Measurements from ENCODE around the gene ANKRD18A. TPM values are rescaled to one million over a fixed set of nuclear protein-coding genes. Genes with fewer than 3 reads are reported as not detected.

ANKRD18A gene
- total and polyA plus RNA-seq, 2 of the 8 experiments (the other 6 are each of a cell fraction or from before 2014, with no cell fraction given) = 0.68 to 4.0 TPM

DNA sequence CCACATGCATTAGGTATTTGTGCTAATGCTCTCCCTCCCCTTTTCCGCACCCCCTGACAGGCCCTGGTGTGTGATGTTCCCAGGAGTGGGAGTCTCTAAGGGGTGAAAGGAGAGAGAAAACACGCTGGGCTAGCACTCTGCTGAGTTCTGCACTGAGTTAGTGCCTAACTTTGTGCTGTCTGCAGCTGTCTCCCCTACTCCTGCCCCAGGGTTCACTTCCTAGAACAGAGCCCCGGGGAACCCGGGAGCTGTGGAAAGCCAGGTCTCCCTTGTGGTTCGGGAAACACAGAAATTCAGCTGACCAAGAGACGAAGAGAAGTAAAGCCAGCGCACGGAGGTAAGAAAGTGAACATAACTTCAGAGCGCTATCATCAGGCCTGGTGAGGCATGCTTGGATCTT lies 20.7 kb upstream of the ANKRD18A start:
- H4K5ac ChIP-seq (ENCODE audit: insufficient read length, low read depth, low read length) = no peak overlapping the region
- TF ChIP-seq KDM4A (IDR thresholded peaks at IDR 0.05; ENCODE audit: low read depth, low read length, severe bottlenecking) (no peak), YY1 (IDR thresholded peaks at IDR 0.05; ENCODE audit: low read depth, low read length) (no peak), NANOG (IDR thresholded peaks at IDR 0.05; ENCODE audit: insufficient read depth, low read depth, low read length, poor library complexity, severe bottlenecking) (no peak), CREB1 (IDR thresholded peaks at IDR 0.05) (no peak), MAFK (IDR thresholded peaks at IDR 0.05; ENCODE audit: low read depth, low read length) (no peak), CHD1 (IDR thresholded peaks at IDR 0.05; ENCODE audit: low read depth, low read length) (no peak)

More for the DNA sequence above, 20.7 kb upstream of the ANKRD18A start:
- Histone ChIP-seq H3K79me1 (ENCODE audit: low read depth, low read length) (no peaks in the 10 kb centered on the region), H3K27me3 (replicated peaks in 1 of 4; ENCODE audit: control insufficient read depth in 3 of 4, extremely low read depth in 1 of 4, insufficient read depth in 3 of 4, low read length in 3 of 4) (no peaks in the 10 kb centered on the region), H3K56ac (replicated peaks; ENCODE audit: insufficient read length, low read depth, low read length) (no peak overlapping the region), H3K4me1 (replicated peaks in 1 of 4; ENCODE audit: control insufficient read depth in 3 of 4, insufficient read depth in 4 of 4, low read length in 3 of 4) (peaks cover 3 to 6% (median 4%) of the 10 kb centered on the region in 4 experiments; a peak in 5 of 7 replicates), H3K4me2 (ENCODE audit: insufficient read depth in 1 of 2, low read depth in 2 of 2, low read length in 2 of 2) (no peak overlapping the region), H4K91ac (replicated peaks; ENCODE audit: insufficient read length, low read length) (no peak overlapping the region), H2AFZ (ENCODE audit: low read length) (no peak overlapping the region), H3K23me2 (ENCODE audit: low read depth, low read length) (no peaks in the 10 kb centered on the region), H4K8ac (ENCODE audit: extremely low read depth, insufficient read depth, low read length) (peak overlapping the region; percentile 3; the same call in 1 of the 2 replicates), H3K14ac (ENCODE audit: insufficient read length) (no peak overlapping the region), H3K9ac (replicated peaks in 1 of 4; ENCODE audit: extremely low read depth in 1 of 4, low read depth in 3 of 4, low read length in 3 of 4) (no peak overlapping the region), H2BK5ac (ENCODE audit: low read depth, low read length) (no peak overlapping the region), H3K4ac (replicated peaks; ENCODE audit: insufficient read length, low read depth, low read length) (no peak overlapping the region), H2BK120ac (replicated peaks; ENCODE audit: low read depth, low read length) (no peak overlapping the region), H3K18ac (ENCODE audit: extremely low read depth, low read length) (no peak overlapping the region), H3K9me3 (ENCODE audit: insufficient read depth in 2 of 2, low read depth in 1 of 2, low read length in 1 of 2) (no peaks in the 10 kb centered on the region), H2AK5ac (ENCODE audit: low read depth, low read length) (no peak overlapping the region), H3K27ac (ENCODE audit: low read depth, low read length) (no peak overlapping the region), H3K4me3 (ENCODE audit: extremely low read depth in 1 of 4, insufficient read depth in 2 of 4, low read depth in 3 of 4, low read length in 4 of 4) (no peak overlapping the region), H3K23ac (ENCODE audit: insufficient read length) (no peak overlapping the region), H3K79me2 (ENCODE audit: control insufficient read depth in 1 of 2, insufficient read depth in 2 of 2, low read length in 2 of 2) (no peaks in the 10 kb centered on the region), H2BK12ac (ENCODE audit: low read depth, low read length) (no peak overlapping the region), H3K36me3 (ENCODE audit: control insufficient read depth in 2 of 4, insufficient read depth in 4 of 4, low read length in 3 of 4) (no peaks in the 10 kb centered on the region), H2BK15ac (ENCODE audit: low read length) (no peak overlapping the region), H4K20me1 (replicated peaks in 1 of 2; ENCODE audit: control insufficient read depth in 1 of 2, insufficient read depth in 2 of 2, low read length in 2 of 2) (no peaks in the 10 kb centered on the region), H2BK20ac (ENCODE audit: low read length) (no peak overlapping the region)
- DNase-seq (ENCODE audit: low read depth in 1 of 2, low spot score in 2 of 2) (no peak), FAIRE-seq (no peak)
- POLR2A ChIA-PET (ENCODE audit: partially characterized antibody) = no interaction called here
- 93% methylated on average over 9 of the region's 9 CpGs; no CpG with 5 or more reads in 1 of the 2 experiments for WGBS, 2 experiments (ENCODE audit: extremely low coverage in 1 of 2, insufficient coverage in 1 of 2, insufficient read length in 1 of 2, insufficient replicate concordance in 2 of 2, low coverage in 1 of 2, low lambda C conversion rate in 2 of 2, missing lambda C conversion rate in 1 of 2)
- CTCF ChIA-PET (ENCODE audit: partially characterized antibody) = interaction anchor here (1.5 to 4.0 kb wide), 5 partner anchors 10 to 86 kb away, joined by 3 to 53 read pairs (median 15); partner anchors contain the start of gene ANKRD18A

All from H1 (cell line).